HepG2 (cell line): ENCODE results near the gene BLOC1S4. TPM values are rescaled to one million over a fixed set of nuclear protein-coding genes. Genes with fewer than 3 reads are reported as not detected.
A peak's percentile ranks its signal among the peaks of the same experiment; 100 is the strongest.

ENCODE experiments used
- CBX5 ChIP-seq: sonication (generic); formaldehyde crosslinking; IDR thresholded peaks from 2 replicates; pipeline ENCODE4 v1.4.0; 2020; ENCODE audit warnings: missing genetic modification reagents, borderline replicate concordance
- EP300 ChIP-seq, 3 experiments: sonication (generic) in 1 of 3; formaldehyde crosslinking in 1 of 3; IDR thresholded peaks; 2 replicates each; pipeline versions ENCODE4 v1.5.1 to v1.6.1; 2011 to 2020; ENCODE audit warnings: low read depth in 2 of 3, low read length in 2 of 3, borderline replicate concordance in 1 of 3, improper control_type of control experiment in 1 of 3, mild to moderate bottlenecking in 1 of 3, missing genetic modification reagents in 1 of 3, moderate library complexity in 1 of 3
- HMG20A ChIP-seq: IDR thresholded peaks from 2 replicates; pipeline ENCODE4 v1.6.1; 2016; ENCODE audit warnings: borderline replicate concordance
- MYC ChIP-seq: sonication (generic); formaldehyde crosslinking; IDR thresholded peaks from 2 replicates; pipeline ENCODE4 v1.9.0; 2021; ENCODE audit warnings: missing genetic modification reagents, borderline replicate concordance
- PLSCR1 ChIP-seq: sonication (generic); formaldehyde crosslinking; IDR thresholded peaks from 2 replicates; pipeline ENCODE4 v1.5.0; 2020; ENCODE audit warnings: missing genetic modification reagents, mild to moderate bottlenecking, borderline replicate concordance
- POLR2AphosphoS5 ChIP-seq: IDR thresholded peaks from 2 replicates; pipeline ENCODE4 v1.6.1; 2012; ENCODE audit warnings: low read depth, low read length
- REL ChIP-seq: sonication (generic); formaldehyde crosslinking; conservative IDR thresholded peaks from 2 replicates; pipeline ENCODE4 v1.8.0; 2022; ENCODE audit warnings: mild to moderate bottlenecking, missing genetic modification reagents, moderate library complexity
- ZBED4 ChIP-seq: sonication (generic); formaldehyde crosslinking; IDR thresholded peaks from 2 replicates; pipeline ENCODE4 v1.4.0; 2020; ENCODE audit warnings: missing genetic modification reagents, borderline replicate concordance
- ZFP36 ChIP-seq: fragments of 150-350 bp; IDR thresholded peaks from 2 replicates; pipeline ENCODE4 v1.6.1; 2018; ENCODE audit warnings: borderline replicate concordance, low read length, low read depth; ENCODE audit not compliant: partially characterized antibody
- ZFP36L1 ChIP-seq: sonication (generic); formaldehyde crosslinking; IDR thresholded peaks from 2 replicates; pipeline ENCODE4 v1.8.0; 2022; ENCODE audit warnings: mild to moderate bottlenecking, missing genetic modification reagents, moderate library complexity
- ZNF296 ChIP-seq: sonication (generic); formaldehyde crosslinking; conservative IDR thresholded peaks from 2 replicates; pipeline ENCODE4 v1.5.0; 2020; ENCODE audit warnings: mild to moderate bottlenecking, missing genetic modification reagents
- ZNF354B ChIP-seq: sonication (generic); formaldehyde crosslinking; IDR thresholded peaks from 2 replicates; pipeline ENCODE4 v1.8.0; 2022; ENCODE audit warnings: mild to moderate bottlenecking, missing genetic modification reagents
- ZNF598 ChIP-seq: sonication (generic); formaldehyde crosslinking; IDR thresholded peaks from 2 replicates; pipeline ENCODE4 v1.5.1; 2020; ENCODE audit warnings: mild to moderate bottlenecking, missing genetic modification reagents, borderline replicate concordance
- ZNF691 ChIP-seq: sonication (generic); formaldehyde crosslinking; IDR thresholded peaks from 2 replicates; pipeline ENCODE4 v1.4.0; 2020; ENCODE audit warnings: missing genetic modification reagents, low read depth, mild to moderate bottlenecking, borderline replicate concordance
- ZNF724P ChIP-seq: sonication (generic); formaldehyde crosslinking; IDR thresholded peaks from 2 replicates; pipeline ENCODE4 v1.8.0; 2022; ENCODE audit warnings: missing genetic modification reagents, borderline replicate concordance
- polyA plus RNA-seq, 8 experiments: library from polyadenylated mRNA; depleted of rRNA in 3 of 8; stranded (reverse) in 7 of 8; unstranded in 1 of 8; fragments of >200 nt; fragmentation: Illumina TruSeq in 4 of 8; extraction: Trizol in 4 of 8; gene quantifications; 2 replicates each; pipeline versions ENCODE4 v1.2.1 to v1.2.3, GENCODE V29; 2011 to 2016; ENCODE audit warnings: low read depth in 4 of 8, missing spikeins in 1 of 8, mixed read lengths in 1 of 8; ENCODE audit not compliant: insufficient read depth in 1 of 8
- total RNA-seq, 5 experiments: library from RNA; depleted of rRNA; stranded (reverse); fragments of >200 nt; fragmentation: Illumina TruSeq; extraction: Trizol; gene quantifications; 2 replicates each; pipeline ENCODE4 v1.2.3, GENCODE V29; 2016; ENCODE audit warnings: low read depth in 1 of 5
- TF ChIP-seq, protein P1 (sequence below): sonication (generic); formaldehyde crosslinking; IDR thresholded peaks from 2 replicates; pipeline ENCODE4 v1.5.1; 2020; ENCODE audit warnings: missing genetic modification reagents, mild to moderate bottlenecking, borderline replicate concordance
- TF ChIP-seq, protein P2 (sequence below): sonication (generic); formaldehyde crosslinking; IDR thresholded peaks from 2 replicates; pipeline ENCODE4 v1.5.0; 2020; ENCODE audit warnings: missing genetic modification reagents

Gene BLOC1S4
- total and polyA plus RNA-seq, 2 of the 13 experiments (the other 11 are each of a cell fraction or from before 2014, with no cell fraction given), result 15.5 to 20.9 TPM

DNA sequence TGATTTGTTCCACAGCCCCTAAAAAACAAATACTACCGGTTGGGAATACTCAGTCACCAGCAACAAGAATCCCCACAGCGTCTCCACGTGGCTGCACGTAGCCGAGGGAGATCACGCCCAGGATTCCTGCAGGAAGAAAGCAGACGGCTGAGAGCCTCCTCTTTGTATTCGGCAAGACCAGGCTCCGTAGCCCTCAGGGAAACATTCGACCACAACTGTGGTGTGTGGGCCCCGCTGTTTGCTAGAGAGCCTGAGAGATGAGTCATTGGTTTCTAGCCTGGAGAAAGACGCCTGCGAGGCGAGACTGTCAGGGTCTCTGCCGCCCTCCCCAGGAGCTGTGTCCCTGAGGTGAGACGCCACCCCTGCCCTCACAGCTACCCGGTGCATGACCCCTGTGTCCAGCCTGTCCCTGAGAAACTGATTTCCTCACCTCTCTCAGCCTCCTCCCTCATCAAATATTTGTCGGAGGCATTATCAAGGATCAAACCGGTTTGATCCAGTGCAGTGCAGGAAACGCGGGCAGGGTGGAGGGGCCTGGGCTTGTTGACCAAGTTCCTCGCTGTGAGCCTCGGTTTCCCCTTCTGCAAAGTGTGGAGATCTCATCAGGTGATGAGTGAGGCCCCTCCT lies 27.0 kb upstream of the BLOC1S4 start (continued):
- TF ChIP-seq HMG20A, result no peak
- TF ChIP-seq ZNF354B (CRISPR knock-in tag), result no peak
- TF ChIP-seq ZNF724P, result no peak
- no peak; the same call in 1 of the 2 replicates for TF ChIP-seq CBX5
- TF ChIP-seq ZBED4 (CRISPR knock-in tag), result no peak; the same call in 1 of the 2 replicates
- TF ChIP-seq ZFP36L1 (CRISPR knock-in tag), result peak; percentile 80; the same call in 1 of the 2 replicates
- no peak for TF ChIP-seq POLR2AphosphoS5
- 0 out of 2 replicates have a peak, but pooled peaks have one; percentile 36 for TF ChIP-seq ZNF598 (CRISPR knock-in tag)
- no peak for TF ChIP-seq PLSCR1 (CRISPR knock-in tag)
- TF ChIP-seq REL (CRISPR knock-in tag), result no peak
- no peak for TF ChIP-seq ZNF296
- no peak; the same call in 1 of the 2 replicates for TF ChIP-seq ZNF691 (CRISPR knock-in tag)
- TF ChIP-seq, protein P1, sequence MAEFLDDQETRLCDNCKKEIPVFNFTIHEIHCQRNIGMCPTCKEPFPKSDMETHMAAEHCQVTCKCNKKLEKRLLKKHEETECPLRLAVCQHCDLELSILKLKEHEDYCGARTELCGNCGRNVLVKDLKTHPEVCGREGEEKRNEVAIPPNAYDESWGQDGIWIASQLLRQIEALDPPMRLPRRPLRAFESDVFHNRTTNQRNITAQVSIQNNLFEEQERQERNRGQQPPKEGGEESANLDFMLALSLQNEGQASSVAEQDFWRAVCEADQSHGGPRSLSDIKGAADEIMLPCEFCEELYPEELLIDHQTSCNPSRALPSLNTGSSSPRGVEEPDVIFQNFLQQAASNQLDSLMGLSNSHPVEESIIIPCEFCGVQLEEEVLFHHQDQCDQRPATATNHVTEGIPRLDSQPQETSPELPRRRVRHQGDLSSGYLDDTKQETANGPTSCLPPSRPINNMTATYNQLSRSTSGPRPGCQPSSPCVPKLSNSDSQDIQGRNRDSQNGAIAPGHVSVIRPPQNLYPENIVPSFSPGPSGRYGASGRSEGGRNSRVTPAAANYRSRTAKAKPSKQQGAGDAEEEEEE (CRISPR knock-in tag), result peak; percentile 84; the same call in 1 of the 2 replicates
- no peak for TF ChIP-seq ZFP36
- TF ChIP-seq EP300 (IDR thresholded peaks at IDR 0.05; ENCODE audit: low read depth in 2 of 2, low read length in 2 of 2), result peak in 1 of 2 experiments; percentile 53; a peak in 1 of 4 replicates
- 0 out of 2 replicates have a peak, but pooled peaks have one; percentile 6 for TF ChIP-seq EP300 (CRISPR knock-in tag; IDR thresholded peaks at IDR 0.05; ENCODE audit: borderline replicate concordance)
- TF ChIP-seq MYC (CRISPR knock-in tag), result peak; percentile 70; the same call in 1 of the 2 replicates
- TF ChIP-seq, protein P2, sequence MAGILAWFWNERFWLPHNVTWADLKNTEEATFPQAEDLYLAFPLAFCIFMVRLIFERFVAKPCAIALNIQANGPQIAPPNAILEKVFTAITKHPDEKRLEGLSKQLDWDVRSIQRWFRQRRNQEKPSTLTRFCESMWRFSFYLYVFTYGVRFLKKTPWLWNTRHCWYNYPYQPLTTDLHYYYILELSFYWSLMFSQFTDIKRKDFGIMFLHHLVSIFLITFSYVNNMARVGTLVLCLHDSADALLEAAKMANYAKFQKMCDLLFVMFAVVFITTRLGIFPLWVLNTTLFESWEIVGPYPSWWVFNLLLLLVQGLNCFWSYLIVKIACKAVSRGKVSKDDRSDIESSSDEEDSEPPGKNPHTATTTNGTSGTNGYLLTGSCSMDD, result no peak
